Endothelial cell (in vitro differentiated cells): ENCODE results near the gene ABLIM2. TPM values are rescaled to one million over a fixed set of nuclear protein-coding genes. Genes with fewer than 3 reads are reported as not detected.

Experiments used
- DNase-seq: peaks from one replicate; pipeline ENCODE4 v3.0.0; 2021; ENCODE audit warnings: low spot score
- H3K27ac Mint-ChIP-seq: one replicate; pipeline ENCODE4 v1.8.0; 2021; ENCODE audit warnings: mixed read lengths, inconsistent platforms; ENCODE audit not compliant: unreplicated experiment
- H3K27me3 Mint-ChIP-seq: one replicate; pipeline ENCODE4 v1.8.0; 2021; ENCODE audit warnings: mild to moderate bottlenecking, moderate library complexity, mixed read lengths, inconsistent platforms; ENCODE audit not compliant: unreplicated experiment
- H3K36me3 Mint-ChIP-seq: one replicate; pipeline ENCODE4 v1.8.0; 2021; ENCODE audit warnings: mild to moderate bottlenecking, low read depth, mixed read lengths, inconsistent platforms; ENCODE audit not compliant: unreplicated experiment
- H3K4me1 Mint-ChIP-seq: one replicate; pipeline ENCODE4 v1.8.0; 2021; ENCODE audit warnings: mild to moderate bottlenecking, mixed read lengths, inconsistent platforms; ENCODE audit not compliant: unreplicated experiment
- H3K4me3 Mint-ChIP-seq: one replicate; pipeline ENCODE4 v1.8.0; 2021; ENCODE audit warnings: mild to moderate bottlenecking, mixed read lengths, inconsistent platforms; ENCODE audit not compliant: unreplicated experiment
- H3K9me3 Mint-ChIP-seq: one replicate; pipeline ENCODE4 v1.8.0; 2021; ENCODE audit warnings: mixed read lengths, inconsistent platforms; ENCODE audit not compliant: unreplicated experiment
- total RNA-seq: library from RNA; stranded (reverse); fragmentation: NEBNext Ultra II Directional; extraction: Animal tissue kit (Norgen Biotek cat#: 25700); gene quantifications from one replicate; pipeline ENCODE4 v1.2.1, GENCODE V29; 2021; ENCODE audit not compliant: unreplicated experiment
- TF ChIP-seq, protein P1 (sequence below): fragments of 200-600 bp; sonication (generic); IDR thresholded peaks from one replicate; pipeline ENCODE4 v1.5.0; 2021; ENCODE audit warnings: antibody characterized with exemption; ENCODE audit not compliant: unreplicated experiment

The ABLIM2 gene
- total RNA-seq, 1 donor from 2014 or later: 0.74 TPM

DNA sequence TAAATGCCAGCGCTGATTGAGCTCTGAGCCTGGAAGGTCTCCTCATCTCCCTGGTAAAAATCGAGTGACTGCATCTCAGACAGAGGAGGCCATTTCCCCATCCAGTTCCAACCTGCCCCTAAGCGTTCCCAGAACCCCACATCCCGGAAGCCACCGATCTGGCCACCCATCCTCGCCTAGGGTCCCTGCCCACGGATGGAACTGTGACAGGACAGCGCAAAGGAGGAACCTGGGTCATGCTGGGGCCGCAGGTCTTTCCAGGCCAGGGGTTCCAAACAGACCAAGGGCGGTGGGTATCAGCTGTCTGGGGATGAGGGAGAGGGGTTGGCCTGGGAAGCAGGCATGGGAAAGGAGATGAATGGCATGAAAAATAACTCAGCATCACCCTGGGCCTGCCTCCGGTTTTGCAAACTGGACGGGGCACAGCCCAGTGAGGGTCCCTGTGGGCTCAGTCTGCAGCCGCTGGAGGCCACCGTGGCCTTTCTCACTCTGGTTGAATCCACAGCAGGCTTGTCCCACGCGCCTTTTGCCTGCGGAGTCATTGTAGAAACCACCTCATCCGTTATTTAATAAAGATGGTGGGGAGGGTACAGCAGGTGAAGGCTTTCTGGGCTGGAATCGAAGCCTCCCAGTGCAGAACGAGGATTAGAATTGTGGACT is 49.1 kb downstream of the ABLIM2 start:
- TF ChIP-seq, protein P1, sequence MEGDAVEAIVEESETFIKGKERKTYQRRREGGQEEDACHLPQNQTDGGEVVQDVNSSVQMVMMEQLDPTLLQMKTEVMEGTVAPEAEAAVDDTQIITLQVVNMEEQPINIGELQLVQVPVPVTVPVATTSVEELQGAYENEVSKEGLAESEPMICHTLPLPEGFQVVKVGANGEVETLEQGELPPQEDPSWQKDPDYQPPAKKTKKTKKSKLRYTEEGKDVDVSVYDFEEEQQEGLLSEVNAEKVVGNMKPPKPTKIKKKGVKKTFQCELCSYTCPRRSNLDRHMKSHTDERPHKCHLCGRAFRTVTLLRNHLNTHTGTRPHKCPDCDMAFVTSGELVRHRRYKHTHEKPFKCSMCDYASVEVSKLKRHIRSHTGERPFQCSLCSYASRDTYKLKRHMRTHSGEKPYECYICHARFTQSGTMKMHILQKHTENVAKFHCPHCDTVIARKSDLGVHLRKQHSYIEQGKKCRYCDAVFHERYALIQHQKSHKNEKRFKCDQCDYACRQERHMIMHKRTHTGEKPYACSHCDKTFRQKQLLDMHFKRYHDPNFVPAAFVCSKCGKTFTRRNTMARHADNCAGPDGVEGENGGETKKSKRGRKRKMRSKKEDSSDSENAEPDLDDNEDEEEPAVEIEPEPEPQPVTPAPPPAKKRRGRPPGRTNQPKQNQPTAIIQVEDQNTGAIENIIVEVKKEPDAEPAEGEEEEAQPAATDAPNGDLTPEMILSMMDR: no peak
- no peaks in the 10 kb centered on the region for H3K9me3 Mint-ChIP-seq
- no peaks in the 10 kb centered on the region for H3K4me1 Mint-ChIP-seq
- peaks cover 15% of the 10 kb centered on the region for H3K27me3 Mint-ChIP-seq
- no peak for DNase-seq
- no peak overlapping the region for H3K4me3 Mint-ChIP-seq
- H3K27ac Mint-ChIP-seq: no peak overlapping the region
- H3K36me3 Mint-ChIP-seq: no peaks in the 10 kb centered on the region

GRCh38 chr4:8108991-8109390 is 49.6 kb downstream of the ABLIM2 start:
- TF ChIP-seq, protein P1: no peak
- DNase-seq: no peak
- Mint-ChIP-seq H3K9me3 (no peaks in the 10 kb centered on the region), H3K27me3 (peaks cover 15% of the 10 kb centered on the region), H3K36me3 (no peaks in the 10 kb centered on the region), H3K4me1 (no peaks in the 10 kb centered on the region), H3K27ac (no peak overlapping the region), H3K4me3 (no peak overlapping the region)

DNA sequence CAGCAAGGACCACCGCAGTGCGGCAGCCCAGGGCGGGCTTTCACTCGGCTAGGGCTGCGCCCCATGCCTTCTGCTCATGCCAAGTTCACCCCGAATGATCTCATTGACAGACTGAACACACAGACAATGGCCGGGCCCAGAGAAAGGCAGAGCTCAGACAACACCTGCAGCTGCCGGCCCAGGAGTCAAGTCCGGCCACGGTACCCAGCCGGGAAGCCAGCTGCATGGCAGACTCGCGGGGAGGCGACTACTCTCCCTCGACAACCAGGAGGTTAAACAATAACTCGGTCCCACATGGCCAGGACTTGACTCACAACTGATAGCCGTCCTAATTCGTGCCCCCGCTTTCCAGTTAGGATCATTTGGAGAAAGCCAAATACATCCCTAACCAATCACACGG is 50.4 kb downstream of the ABLIM2 start:
- TF ChIP-seq, protein P1: no peak
- no peak for DNase-seq
- Mint-ChIP-seq H3K36me3 (no peaks in the 10 kb centered on the region), H3K4me3 (no peak overlapping the region), H3K4me1 (no peaks in the 10 kb centered on the region), H3K9me3 (no peaks in the 10 kb centered on the region), H3K27me3 (peaks cover 15% of the 10 kb centered on the region), H3K27ac (no peak overlapping the region)

GRCh38 chr4:8107146-8107657 is 51.4 kb downstream of the ABLIM2 start:
- H3K4me1 Mint-ChIP-seq: no peaks in the 10 kb centered on the region
- H3K4me3 Mint-ChIP-seq: no peak overlapping the region
- H3K36me3 Mint-ChIP-seq: no peaks in the 10 kb centered on the region
- H3K9me3 Mint-ChIP-seq: no peaks in the 10 kb centered on the region
- DNase-seq: no peak
- TF ChIP-seq, protein P1: no peak
- H3K27ac Mint-ChIP-seq: no peak overlapping the region
- peaks cover 12% of the 10 kb centered on the region for H3K27me3 Mint-ChIP-seq

DNA sequence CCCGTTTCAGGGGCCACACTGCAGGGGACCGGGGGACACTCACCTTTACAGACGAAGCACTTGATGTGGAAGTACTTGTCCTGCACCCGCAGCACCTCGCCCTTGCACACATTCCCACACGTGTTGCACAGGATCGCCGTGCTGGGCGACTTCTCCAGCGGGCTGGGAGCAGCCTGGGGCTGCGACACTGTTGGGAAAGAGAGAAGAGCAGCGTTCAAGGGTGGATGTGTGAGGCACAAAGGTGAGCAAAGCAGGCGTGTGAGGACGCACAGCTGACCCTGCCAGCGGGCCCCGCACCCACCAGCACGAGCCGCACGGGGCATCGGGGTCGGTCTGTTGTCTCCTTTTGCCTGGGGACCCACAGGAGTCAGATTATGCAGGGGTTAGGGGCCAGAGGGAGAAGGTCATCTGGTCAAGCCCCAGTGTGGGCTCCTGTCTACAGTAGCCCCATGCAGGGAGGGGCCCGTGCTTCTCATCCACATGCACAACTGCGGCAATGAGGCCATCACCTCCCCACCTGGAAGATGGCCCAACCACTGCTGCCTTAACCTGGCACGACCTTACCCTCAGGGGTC is 52.1 kb downstream of the ABLIM2 start:
- no peaks in the 10 kb centered on the region for H3K4me1 Mint-ChIP-seq
- no peaks in the 10 kb centered on the region for H3K36me3 Mint-ChIP-seq
- no peak for DNase-seq
- no peak overlapping the region for H3K4me3 Mint-ChIP-seq
- peaks cover 12% of the 10 kb centered on the region for H3K27me3 Mint-ChIP-seq
- no peak overlapping the region for H3K27ac Mint-ChIP-seq
- H3K9me3 Mint-ChIP-seq: no peaks in the 10 kb centered on the region
- TF ChIP-seq, protein P1: no peak
